ENCODE measurements around the gene DPP6. TPM values are rescaled to one million over a fixed set of nuclear protein-coding genes. Genes with fewer than 3 reads are reported as not detected.

The DPP6 gene
- total and polyA plus RNA-seq, 2 experiments from 2014 or later, result 0.20 to 0.44 TPM

DNA sequence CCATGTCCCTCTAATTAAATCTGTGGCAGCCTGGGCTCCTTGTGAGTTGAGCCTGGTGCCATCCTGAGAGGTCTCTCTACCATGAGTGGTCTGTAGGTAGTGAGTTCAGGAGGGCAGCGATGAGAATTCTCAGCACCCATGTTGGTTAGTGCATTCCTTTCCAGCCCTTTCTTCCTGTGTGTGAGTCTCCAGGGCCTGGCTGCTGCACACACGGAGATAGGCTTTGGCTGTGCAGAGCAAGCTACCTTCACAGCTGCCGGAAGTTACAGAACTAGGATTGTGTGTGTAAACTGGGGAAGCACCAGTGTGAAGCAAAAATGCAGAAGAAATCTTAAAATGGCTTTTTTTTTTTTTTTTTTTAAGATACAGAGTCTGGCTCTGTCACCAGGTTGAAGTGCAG is 592.2 kb downstream of the DPP6 start:
- H3K79me2 ChIP-seq, result no peaks in the 10 kb centered on the region
- H3K27ac ChIP-seq, result no peak overlapping the region
- no peak overlapping the region for H2AFZ ChIP-seq
- no peaks in the 10 kb centered on the region for H4K20me1 ChIP-seq (ENCODE audit: insufficient read depth, poor library complexity, severe bottlenecking)
- H3K27me3 ChIP-seq, result no peaks in the 10 kb centered on the region
- no peak overlapping the region for H3K4me3 ChIP-seq
- no peaks in the 10 kb centered on the region for H3K9me2 ChIP-seq (replicated peaks; ENCODE audit: insufficient read depth)
- no peak overlapping the region for H3K4me2 ChIP-seq
- no peaks in the 10 kb centered on the region for H3K36me3 ChIP-seq (replicated peaks; ENCODE audit: insufficient read depth, low read depth)
- no peak for DNase-seq (ENCODE audit: low spot score)
- H3K4me1 ChIP-seq (ENCODE audit: insufficient read depth), result no peaks in the 10 kb centered on the region
- TF ChIP-seq CTCF (IDR thresholded peaks at IDR 0.05; ENCODE audit: poor library complexity) (no peak), EZH2phosphoT487 (IDR thresholded peaks at IDR 0.05; ENCODE audit: low read depth, severe bottlenecking, unreplicated experiment) (no peak), EZH2 (IDR thresholded peaks at IDR 0.05; ENCODE audit: borderline replicate concordance) (no peak)
- no peaks in the 10 kb centered on the region for H3K9me3 ChIP-seq (ENCODE audit: low read depth)
- 91% methylated on average over 3 of the region's 3 CpGs for WGBS (ENCODE audit: low lambda C conversion rate, missing lambda C conversion rate)

- no peak for DNase-seq (ENCODE audit: low spot score)
- H3K27me3 ChIP-seq, result no peaks in the 10 kb centered on the region
- no peak overlapping the region for H3K4me3 ChIP-seq
- 91% methylated on average over 11 of the region's 11 CpGs for WGBS (ENCODE audit: low lambda C conversion rate, missing lambda C conversion rate)
- no peaks in the 10 kb centered on the region for H3K9me2 ChIP-seq (replicated peaks; ENCODE audit: insufficient read depth)
- no peaks in the 10 kb centered on the region for H3K4me1 ChIP-seq (ENCODE audit: insufficient read depth)
- no peak for TF ChIP-seq CTCF (IDR thresholded peaks at IDR 0.05; ENCODE audit: poor library complexity)
- TF ChIP-seq EZH2 (IDR thresholded peaks at IDR 0.05; ENCODE audit: borderline replicate concordance), result no peak
- no peak for TF ChIP-seq EZH2phosphoT487 (IDR thresholded peaks at IDR 0.05; ENCODE audit: low read depth, severe bottlenecking, unreplicated experiment)
- no peak overlapping the region for H2AFZ ChIP-seq
- H3K79me2 ChIP-seq, result no peaks in the 10 kb centered on the region
- no peak overlapping the region for H3K4me2 ChIP-seq
- no peak overlapping the region for H3K27ac ChIP-seq
- no peaks in the 10 kb centered on the region for H4K20me1 ChIP-seq (ENCODE audit: insufficient read depth, poor library complexity, severe bottlenecking)
- H3K9me3 ChIP-seq (ENCODE audit: low read depth), result no peaks in the 10 kb centered on the region
- H3K36me3 ChIP-seq (replicated peaks; ENCODE audit: insufficient read depth, low read depth), result no peaks in the 10 kb centered on the region
Observed at GRCh38 chr7:154646126-154647013, 594.2 kb downstream of the DPP6 start.

DNA sequence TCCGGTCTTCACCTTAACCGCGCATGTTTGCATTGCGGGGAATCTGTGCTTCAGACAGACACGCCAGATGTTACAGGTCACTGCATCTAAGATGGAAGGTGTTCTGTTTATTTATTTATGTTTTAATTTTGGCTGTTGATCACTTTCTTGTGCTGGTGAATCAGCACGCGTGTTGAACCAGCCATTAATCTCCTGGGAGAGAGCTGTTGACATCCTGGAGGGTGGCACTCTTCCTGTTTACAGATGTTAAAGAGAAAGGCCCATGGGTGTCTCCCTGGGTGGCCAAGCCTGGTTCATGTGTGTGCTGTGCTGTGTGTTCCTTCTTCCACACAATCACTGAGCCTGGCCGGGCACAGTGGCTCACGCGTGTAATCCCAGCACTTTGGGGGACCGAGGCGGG is 595.4 kb downstream of the DPP6 start:
- 93% methylated on average over 12 of the region's 12 CpGs for WGBS (ENCODE audit: low lambda C conversion rate, missing lambda C conversion rate)
- DNase-seq (ENCODE audit: low spot score), result no peak
- H3K79me2 ChIP-seq, result no peaks in the 10 kb centered on the region
- no peaks in the 10 kb centered on the region for H3K9me3 ChIP-seq (ENCODE audit: low read depth)
- TF ChIP-seq EZH2phosphoT487 (IDR thresholded peaks at IDR 0.05; ENCODE audit: low read depth, severe bottlenecking, unreplicated experiment) (no peak), EZH2 (IDR thresholded peaks at IDR 0.05; ENCODE audit: borderline replicate concordance) (no peak), CTCF (IDR thresholded peaks at IDR 0.05; ENCODE audit: poor library complexity) (no peak)
- H3K4me1 ChIP-seq (ENCODE audit: insufficient read depth), result no peaks in the 10 kb centered on the region
- no peaks in the 10 kb centered on the region for H4K20me1 ChIP-seq (ENCODE audit: insufficient read depth, poor library complexity, severe bottlenecking)
- H2AFZ ChIP-seq, result no peak overlapping the region
- no peaks in the 10 kb centered on the region for H3K9me2 ChIP-seq (replicated peaks; ENCODE audit: insufficient read depth)
- H3K4me2 ChIP-seq, result no peak overlapping the region
- H3K36me3 ChIP-seq (replicated peaks; ENCODE audit: insufficient read depth, low read depth), result no peaks in the 10 kb centered on the region
- H3K4me3 ChIP-seq, result no peak overlapping the region
- no peak overlapping the region for H3K27ac ChIP-seq
- H3K27me3 ChIP-seq, result no peaks in the 10 kb centered on the region
